SU-DHL-6 (cell line): ENCODE results near the gene NDUFC2.
"Not testable (repeated sequence)": the region's sequence is repeated elsewhere in the genome, so short reads cannot be mapped to it uniquely, and the experiment has no call there.

Experiments
- H2AFZ ChIP-seq: fragments of 200-600 bp; sonication (generic); 2 replicates; pipeline ENCODE4 v1.6.1; 2014; ENCODE audit warnings: low read depth, mild to moderate bottlenecking, moderate library complexity, mixed read lengths, antibody characterized with exemption, low read length; ENCODE audit not compliant: severe bottlenecking
- H3F3A ChIP-seq: fragments of 200-600 bp; shearing (Covaris generic); 2 replicates; pipeline ENCODE4 v1.6.0; 2016; ENCODE audit warnings: antibody characterized with exemption, mild to moderate bottlenecking; ENCODE audit not compliant: insufficient read depth
- H3K27ac ChIP-seq: fragments of 200-600 bp; sonication (generic); 2 replicates; pipeline ENCODE4 v1.5.1; 2016; ENCODE audit warnings: low read depth, mild to moderate bottlenecking, low read length, moderate library complexity, mixed read lengths
- H3K27me3 ChIP-seq: fragments of 200-600 bp; sonication (generic), shearing (Covaris generic); 2 replicates; pipeline ENCODE4 v1.6.0; 2014; ENCODE audit warnings: mild to moderate bottlenecking, low read length
- H3K36me3 ChIP-seq: fragments of 200-600 bp; sonication (generic); 2 replicates; pipeline ENCODE4 v1.6.1; 2014; ENCODE audit warnings: mild to moderate bottlenecking, low read length, mixed read lengths
- H3K4me2 ChIP-seq: fragments of 300-600, 200-600 bp; shearing (Covaris generic), sonication (generic); 2 replicates; pipeline ENCODE4 v1.6.0; 2014; ENCODE audit warnings: low read length, low read depth, mild to moderate bottlenecking; ENCODE audit not compliant: poor library complexity, severe bottlenecking
- H3K4me3 ChIP-seq: fragments of 200-600 bp; sonication (generic); 2 replicates; pipeline ENCODE4 v1.5.1; 2014; ENCODE audit warnings: antibody characterized with exemption, low read length, mild to moderate bottlenecking, mixed read lengths; ENCODE audit not compliant: insufficient read depth, poor library complexity, severe bottlenecking
- H3K79me2 ChIP-seq: fragments of 200-600 bp; sonication (generic); 2 replicates; pipeline ENCODE4 v1.6.1; 2014; ENCODE audit warnings: mild to moderate bottlenecking, low read length, moderate library complexity; ENCODE audit not compliant: insufficient read depth
- H3K9ac ChIP-seq: fragments of 200-600 bp; sonication (generic); 2 replicates; pipeline ENCODE4 v1.7.0; 2014; ENCODE audit warnings: mild to moderate bottlenecking, low read length
- H3K9me2 ChIP-seq: fragments of 200-600 bp; sonication (generic); replicated peaks from 2 replicates; pipeline ENCODE4 v1.6.1; 2014; ENCODE audit warnings: low read length; ENCODE audit not compliant: insufficient read depth
- H3K9me3 ChIP-seq: fragments of 200-600 bp; sonication (generic); 2 replicates; pipeline ENCODE4 v1.6.1; 2014; ENCODE audit warnings: low read length, mixed read lengths; ENCODE audit not compliant: insufficient read depth
- H4K20me1 ChIP-seq: fragments of 200-600 bp; sonication (generic); 2 replicates; pipeline ENCODE4 v1.6.1; 2014; ENCODE audit warnings: low read depth, mild to moderate bottlenecking, antibody characterized with exemption, low read length, moderate library complexity, mixed read lengths
- CTCF ChIP-seq: fragments of 200-600 bp; sonication (generic); IDR thresholded peaks from one replicate; pipeline ENCODE4 v1.5.1; 2017; ENCODE audit warnings: antibody characterized with exemption, mild to moderate bottlenecking, low read length, moderate library complexity; ENCODE audit not compliant: insufficient read depth, poor library complexity, severe bottlenecking
- EZH2phosphoT487 ChIP-seq: fragments of 200-600 bp; sonication (generic), shearing (Covaris generic); conservative IDR thresholded peaks from 2 replicates; pipeline ENCODE4 v1.6.1; 2018; ENCODE audit warnings: mild to moderate bottlenecking, antibody characterized with exemption, low read length, moderate library complexity, mixed read lengths

NDUFC2 gene

DNA sequence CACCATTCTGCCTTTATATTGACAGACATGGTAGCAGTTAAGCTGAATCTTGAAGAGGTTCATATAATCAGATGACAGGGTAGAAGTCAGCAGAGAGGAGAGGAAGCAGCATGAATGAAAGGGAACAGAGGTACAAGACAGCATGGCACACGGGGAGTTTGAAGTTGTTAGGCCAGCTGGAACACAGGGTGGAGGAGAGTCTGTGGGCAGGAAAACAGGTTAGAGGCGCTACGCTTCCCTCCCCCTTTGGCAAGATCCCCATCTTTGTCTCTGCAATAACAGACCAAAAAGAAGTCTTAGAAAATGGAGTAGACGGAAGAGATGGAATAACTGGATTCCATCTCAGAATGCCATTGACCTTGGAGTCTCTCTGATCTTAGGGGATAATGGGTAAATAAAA lies 20.0 kb upstream of the NDUFC2 start:
- Histone ChIP-seq H3K4me2 (no peak overlapping the region), H3K27me3 (no peaks in the 10 kb centered on the region), H3K27ac (no peak overlapping the region), H2AFZ (no peak overlapping the region), H3F3A (no peaks in the 10 kb centered on the region; the same call in 1 of the 2 replicates), H3K36me3 (peaks cover 15% of the 10 kb centered on the region; the same call in 1 of the 2 replicates), H4K20me1 (no peaks in the 10 kb centered on the region), H3K4me3 (no peak overlapping the region), H3K79me2 (no peaks in the 10 kb centered on the region), H3K9me3 (no peaks in the 10 kb centered on the region), H3K9me2 (no peaks in the 10 kb centered on the region), H3K9ac (no peak overlapping the region)
- TF ChIP-seq EZH2phosphoT487 (no peak), CTCF (no peak)

DNA sequence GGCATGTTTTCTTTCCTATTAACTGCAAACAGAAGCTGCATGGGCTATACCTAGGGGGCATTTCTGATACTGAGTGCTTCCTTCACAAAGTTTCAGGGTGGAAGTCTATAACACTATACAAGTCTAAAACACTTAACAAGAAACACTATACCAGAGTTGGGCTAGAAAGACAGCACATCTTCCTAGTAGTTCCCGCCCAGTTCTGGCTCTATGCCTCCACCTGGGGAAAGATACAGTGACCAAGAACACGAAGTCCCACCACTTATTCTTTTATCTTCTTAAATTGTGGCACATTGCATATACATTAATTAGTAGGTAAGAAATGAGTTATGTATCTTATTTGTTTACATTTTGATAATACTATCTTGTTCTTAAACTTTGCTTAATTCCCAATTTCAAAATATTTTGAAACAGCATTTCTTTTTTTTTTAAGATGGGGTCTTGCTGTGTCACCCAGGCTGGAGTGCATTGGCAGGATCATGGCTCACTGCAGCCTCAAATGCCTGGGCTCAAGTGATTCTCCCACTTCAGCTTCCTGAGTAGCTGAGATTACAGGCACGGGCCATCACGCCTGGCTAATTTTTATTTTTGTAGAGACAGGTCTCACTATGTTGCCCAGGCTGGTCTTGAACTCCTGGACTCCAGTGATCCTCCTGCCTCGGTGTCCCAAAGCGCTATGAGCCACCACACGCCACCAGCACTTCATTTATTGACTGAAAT lies 18.2 kb upstream of the NDUFC2 start:
- no peak overlapping the region for H2AFZ ChIP-seq

GRCh38 chr11:78094250-78094649 lies 14.6 kb upstream of the NDUFC2 start:
- no peak overlapping the region for H3K27ac ChIP-seq
- no peaks in the 10 kb centered on the region for H3K79me2 ChIP-seq
- H2AFZ ChIP-seq, result no peak overlapping the region
- H3K36me3 ChIP-seq, result no peaks in the 10 kb centered on the region
- H3K9me3 ChIP-seq, result no peaks in the 10 kb centered on the region
- no peaks in the 10 kb centered on the region for H4K20me1 ChIP-seq
- H3K4me2 ChIP-seq, result no peak overlapping the region
- H3K9me2 ChIP-seq, result no peaks in the 10 kb centered on the region
- TF ChIP-seq EZH2phosphoT487 (no peak), CTCF (no peak)
- H3K27me3 ChIP-seq, result no peaks in the 10 kb centered on the region
- H3K9ac ChIP-seq, result no peak overlapping the region
- no peaks in the 10 kb centered on the region for H3F3A ChIP-seq
- no peak overlapping the region for H3K4me3 ChIP-seq

More for the DNA sequence above, 18.2 kb upstream of the NDUFC2 start:
- Histone ChIP-seq H3K4me3 (no peak overlapping the region), H3K9me2 (no peaks in the 10 kb centered on the region), H3K36me3 (peaks cover 15% of the 10 kb centered on the region; the same call in 1 of the 2 replicates), H3K27ac (no peak overlapping the region), H3K4me2 (no peak overlapping the region), H3K9me3 (no peaks in the 10 kb centered on the region), H3K27me3 (no peaks in the 10 kb centered on the region), H4K20me1 (no peaks in the 10 kb centered on the region), H3F3A (no peaks in the 10 kb centered on the region; the same call in 1 of the 2 replicates), H3K79me2 (no peaks in the 10 kb centered on the region), H3K9ac (no peak overlapping the region)
- TF ChIP-seq CTCF (no peak), EZH2phosphoT487 (no peak)

- H3K79me2 ChIP-seq, H3F3A ChIP-seq, H2AFZ ChIP-seq, H3K36me3 ChIP-seq, H3K27me3 ChIP-seq, H3K9ac ChIP-seq, H3K4me2 ChIP-seq, H3K9me3 ChIP-seq, H3K9me2 ChIP-seq, H4K20me1 ChIP-seq, H3K4me3 ChIP-seq, H3K27ac ChIP-seq: not testable (repeated sequence)
Observed at GRCh38 chr11:78086521-78087074, 6.9 kb upstream of the NDUFC2 start.
